ENCODE data around the gene BUD23.

- TF ChIP-seq, protein P1, sequence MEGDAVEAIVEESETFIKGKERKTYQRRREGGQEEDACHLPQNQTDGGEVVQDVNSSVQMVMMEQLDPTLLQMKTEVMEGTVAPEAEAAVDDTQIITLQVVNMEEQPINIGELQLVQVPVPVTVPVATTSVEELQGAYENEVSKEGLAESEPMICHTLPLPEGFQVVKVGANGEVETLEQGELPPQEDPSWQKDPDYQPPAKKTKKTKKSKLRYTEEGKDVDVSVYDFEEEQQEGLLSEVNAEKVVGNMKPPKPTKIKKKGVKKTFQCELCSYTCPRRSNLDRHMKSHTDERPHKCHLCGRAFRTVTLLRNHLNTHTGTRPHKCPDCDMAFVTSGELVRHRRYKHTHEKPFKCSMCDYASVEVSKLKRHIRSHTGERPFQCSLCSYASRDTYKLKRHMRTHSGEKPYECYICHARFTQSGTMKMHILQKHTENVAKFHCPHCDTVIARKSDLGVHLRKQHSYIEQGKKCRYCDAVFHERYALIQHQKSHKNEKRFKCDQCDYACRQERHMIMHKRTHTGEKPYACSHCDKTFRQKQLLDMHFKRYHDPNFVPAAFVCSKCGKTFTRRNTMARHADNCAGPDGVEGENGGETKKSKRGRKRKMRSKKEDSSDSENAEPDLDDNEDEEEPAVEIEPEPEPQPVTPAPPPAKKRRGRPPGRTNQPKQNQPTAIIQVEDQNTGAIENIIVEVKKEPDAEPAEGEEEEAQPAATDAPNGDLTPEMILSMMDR (IDR thresholded peaks at IDR 0.05; ENCODE audit: borderline replicate concordance, extremely low read depth, low read length, poor library complexity, severe bottlenecking): no peak
- no peak for TF ChIP-seq EZH2 (IDR thresholded peaks at IDR 0.05; ENCODE audit: borderline replicate concordance, low read depth, low read length, severe bottlenecking)
Measured at GRCh38 chr7:73717025-73717807, 33.8 kb downstream of the BUD23 start.

Measured in DND-41 (cell line).